A549 (cell line): ENCODE results near the gene TRIM38. TPM values are rescaled to one million over a fixed set of nuclear protein-coding genes. Genes with fewer than 3 reads are reported as not detected.

Experiments
- ATAC-seq, 2 experiments: fragments of 200-7000 bp in 1 of 2; fragments of >200 bp in 1 of 2; cut with Nextera tagmentation in 1 of 2; cut with Tn5 transposase in 1 of 2; 3 replicates each; pipeline versions ENCODE4 v1.8.0 to v1.9.1; 2018 to 2020; ENCODE audit warnings: mild to moderate bottlenecking in 1 of 2, moderate library complexity in 1 of 2
- CTCF ChIA-PET: fragments of 300-600 bp; sonication (Branson Sonifier 250); formaldehyde crosslinking; extraction: SDS; loops from one replicate; lab custom pipeline; 2021; ENCODE audit warnings: antibody characterized with exemption, inconsistent platforms; lab: Yijun Ruan, JAX
- POLR2A ChIA-PET: fragments of 350-600 bp; formaldehyde crosslinking; extraction: SDS; loops from one replicate; lab custom pipeline; 2021; ENCODE audit warnings: antibody characterized with exemption, inconsistent platforms; lab: Yijun Ruan, JAX
- DNase-seq, 2 experiments: peaks; one replicate each; pipeline versions ENCODE4 v3.0.0 to v3.0.0-alpha.2; 2011 to 2016; ENCODE audit warnings: low read depth in 1 of 2, low spot score in 1 of 2
- FAIRE-seq: peaks from 2 replicates; lab custom pipeline; 2011; peaks lifted over from hg19 to GRCh38; lab: Jason Lieb, UNC
- H3K27ac ChIP-seq, 2 experiments: fragments of >200 bp; sonication (Bioruptor Twin); formaldehyde crosslinking; 3 replicates each; pipeline ENCODE4 v1.5.1; 2016 to 2017
- H3K4me1 ChIP-seq: fragments of >200 bp; sonication (Bioruptor Twin); formaldehyde crosslinking; 3 replicates; pipeline ENCODE4 v1.6.1; 2016
- H3K4me2 ChIP-seq: fragments of >200 bp; sonication (Bioruptor Twin); formaldehyde crosslinking; 3 replicates; pipeline ENCODE4 v1.6.1; 2016
- H3K4me3 ChIP-seq: fragments of >200 bp; sonication (Bioruptor Twin); formaldehyde crosslinking; 3 replicates; pipeline ENCODE4 v1.5.1; 2016
- H3K9me3 ChIP-seq: fragments of >200 bp; sonication (Bioruptor Twin); formaldehyde crosslinking; 3 replicates; pipeline ENCODE4 v1.6.1; 2016
- ATOH8 ChIP-seq: fragments of 250-450 bp; sonication (Bioruptor Pico); IDR thresholded peaks from 2 replicates; pipeline ENCODE4 v1.5.0; 2020; ENCODE audit warnings: low read depth, mild to moderate bottlenecking, moderate library complexity
- BHLHE40 ChIP-seq: IDR thresholded peaks from 2 replicates; pipeline ENCODE4 v1.6.1; 2012; ENCODE audit warnings: low read depth, low read length, inconsistent platforms
- CBX2 ChIP-seq: fragments of 200-600 bp; sonication (generic); IDR thresholded peaks from 2 replicates; pipeline ENCODE4 v1.6.1; 2016; ENCODE audit warnings: low read depth, mild to moderate bottlenecking, borderline replicate concordance
- CHD2 ChIP-seq: fragments of 150-350 bp; IDR thresholded peaks from 2 replicates; pipeline ENCODE4 v1.6.1; 2014; ENCODE audit warnings: low read length; ENCODE audit not compliant: partially characterized antibody
- EHF ChIP-seq: fragments of 250-450 bp; sonication (Bioruptor Pico); IDR thresholded peaks from 2 replicates; pipeline ENCODE4 v1.5.0; 2020; ENCODE audit warnings: mild to moderate bottlenecking
- ELK1 ChIP-seq: fragments of 150-350 bp; IDR thresholded peaks from 2 replicates; pipeline ENCODE4 v1.6.1; 2014; ENCODE audit warnings: low read depth, mild to moderate bottlenecking, low read length
- EP300 ChIP-seq, 2 experiments: fragments of >200 bp; sonication (Bioruptor Twin); formaldehyde crosslinking; IDR thresholded peaks; 2 replicates in 1 of 2; 3 replicates in 1 of 2; pipeline ENCODE4 v1.6.1; 2016 to 2017
- ESRRA ChIP-seq: fragments of 150-350 bp; IDR thresholded peaks from 2 replicates; pipeline ENCODE4 v1.6.1; 2014; ENCODE audit warnings: mild to moderate bottlenecking, low read length, borderline replicate concordance
- FOSB ChIP-seq: fragments of 250-450 bp; sonication (Bioruptor Pico); IDR thresholded peaks from 2 replicates; pipeline ENCODE4 v1.5.0; 2020; ENCODE audit warnings: mild to moderate bottlenecking, moderate library complexity
- GATA3 ChIP-seq: IDR thresholded peaks from 2 replicates; pipeline ENCODE4 v1.6.1; 2012; ENCODE audit warnings: borderline replicate concordance
- HDAC2 ChIP-seq: fragments of 200-600 bp; sonication (generic); IDR thresholded peaks from 2 replicates; pipeline ENCODE4 v1.6.1; 2016
- HES2 ChIP-seq: fragments of >200 bp; sonication (Bioruptor Twin); formaldehyde crosslinking; IDR thresholded peaks from 2 replicates; pipeline ENCODE4 v1.6.1; 2016
- HOXB13 ChIP-seq: fragments of 250-450 bp; sonication (Bioruptor Pico); IDR thresholded peaks from 2 replicates; pipeline ENCODE4 v1.5.0; 2020; ENCODE audit warnings: low read depth, mild to moderate bottlenecking, moderate library complexity
- HOXB5 ChIP-seq: fragments of 250-450 bp; sonication (Bioruptor Pico); IDR thresholded peaks from 2 replicates; pipeline ENCODE4 v1.5.0; 2020; ENCODE audit warnings: mild to moderate bottlenecking, moderate library complexity
- KDM1A ChIP-seq: fragments of 200-600 bp; sonication (generic); IDR thresholded peaks from 2 replicates; pipeline ENCODE4 v1.6.1; 2016; ENCODE audit warnings: low read depth, mild to moderate bottlenecking
- NPAS2 ChIP-seq: fragments of 250-450 bp; sonication (Bioruptor Pico); IDR thresholded peaks from 2 replicates; pipeline ENCODE4 v1.8.0; 2022; ENCODE audit warnings: mild to moderate bottlenecking, moderate library complexity, borderline replicate concordance
- PBX3 ChIP-seq: IDR thresholded peaks from 2 replicates; pipeline ENCODE4 v1.6.1; 2012
- RARB ChIP-seq: fragments of 250-450 bp; sonication (Bioruptor Pico); IDR thresholded peaks from 2 replicates; pipeline ENCODE4 v1.8.0; 2021; ENCODE audit warnings: mild to moderate bottlenecking, moderate library complexity
- REST ChIP-seq: fragments of 200-600 bp; sonication (generic); IDR thresholded peaks from 2 replicates; pipeline ENCODE4 v1.6.1; 2016; ENCODE audit warnings: antibody characterized with exemption, mild to moderate bottlenecking, moderate library complexity
- RNF2 ChIP-seq: fragments of 200-600 bp; sonication (generic); IDR thresholded peaks from 2 replicates; pipeline ENCODE4 v1.6.1; 2016; ENCODE audit warnings: low read depth, mild to moderate bottlenecking, antibody characterized with exemption, moderate library complexity, borderline replicate concordance
- SREBF2 ChIP-seq: fragments of 450-650 bp; IDR thresholded peaks from 2 replicates; pipeline ENCODE4 v1.6.1; 2014; ENCODE audit warnings: mild to moderate bottlenecking, moderate library complexity
- TFCP2L1 ChIP-seq: fragments of 250-450 bp; sonication (Bioruptor Pico); IDR thresholded peaks from 2 replicates; pipeline ENCODE4 v1.5.0; 2021; ENCODE audit warnings: mild to moderate bottlenecking
- ZC3H11A ChIP-seq: fragments of 450-650 bp; IDR thresholded peaks from 2 replicates; pipeline ENCODE4 v1.6.1; 2014; ENCODE audit warnings: antibody characterized with exemption, mild to moderate bottlenecking
- ZNF302 ChIP-seq: fragments of 250-450 bp; sonication (Bioruptor Pico); IDR thresholded peaks from 2 replicates; pipeline ENCODE4 v1.9.0; 2021; ENCODE audit warnings: inconsistent platforms, mild to moderate bottlenecking, moderate library complexity
- WGBS: methylation state at CpG from one replicate; pipeline ENCODE4 v1.1.6; 2017; ENCODE audit errors: missing lambda C conversion rate; 5-methylcytosine and 5-hydroxymethylcytosine counted together
- polyA plus RNA-seq, 4 experiments: library from polyadenylated mRNA; depleted of rRNA in 3 of 4; stranded (reverse); fragments of >200 nt; fragmentation: RNase III in 1 of 4; extraction: RNeasy Plus Mini Kit Qiagen cat#74134 plus additional on column Dnase treatment in 1 of 4; gene quantifications; 2 replicates in 3 of 4; 3 replicates in 1 of 4; pipeline ENCODE4 v1.2.3, GENCODE V29; 2011 to 2017

Gene TRIM38
- polyA plus RNA-seq, 2 of the 4 experiments (the other 2 are of a cell fraction): 1.7 to 3.4 TPM

- POLR2A ChIA-PET: no interaction called here
- CTCF ChIA-PET: interaction anchor here (0.9 to 1.3 kb wide), 5 partner anchors 13 to 720 kb away, joined by 3 to 5 read pairs (median 3); no protein-coding TSS in a partner anchor
- Histone ChIP-seq H3K4me2 (no peak overlapping the region), H3K4me1 (0 out of 3 replicates have a peak, but pooled peaks cover 2% of the 10 kb centered on the region), H3K9me3 (no peaks in the 10 kb centered on the region), H3K27ac (no peak overlapping the region)
- WGBS: 21% methylated on average over 1 of the region's 1 CpG
- TF ChIP-seq GATA3 (no peak), RARB (CRISPR knock-in tag) (no peak), RNF2 (no peak), ZNF302 (CRISPR knock-in tag) (no peak), HES2 (no peak), CHD2 (no peak), ELK1 (no peak), SREBF2 (no peak), NPAS2 (CRISPR knock-in tag) (no peak), REST (no peak), HOXB13 (CRISPR knock-in tag) (no peak), ZC3H11A (no peak), ATOH8 (no peak), HDAC2 (no peak), FOSB (CRISPR knock-in tag) (no peak), CBX2 (no peak)
- TF ChIP-seq, all 56 proteins: peak for 0
- DNase-seq (no peak), ATAC-seq (no peak), FAIRE-seq (no peak)
- H3K4me3 ChIP-seq: no peak overlapping the region
Observed at GRCh38 chr6:25943887-25944286, 18.7 kb upstream of the TRIM38 start.

- no peak overlapping the region for H3K4me3 ChIP-seq
- DNase-seq (no peak), FAIRE-seq (no peak), ATAC-seq (no peak)
- 54% methylated on average over 8 of the region's 8 CpGs for WGBS
- POLR2A ChIA-PET: no interaction called here
- H3K9me3 ChIP-seq: no peaks in the 10 kb centered on the region
- no peak overlapping the region for H3K27ac ChIP-seq
- H3K4me2 ChIP-seq: no peak overlapping the region
- CTCF ChIA-PET: interaction anchor here (0.9 to 1.3 kb wide), 2 partner anchors 157 to 721 kb away, joined by 3 to 5 read pairs; no protein-coding TSS in a partner anchor
- H3K4me1 ChIP-seq: 0 out of 3 replicates have a peak, but pooled peaks cover 1% of the 10 kb centered on the region
- TF ChIP-seq REST (no peak), KDM1A (no peak), EHF (no peak), ELK1 (no peak), EP300 (IDR thresholded peaks at IDR 0.05) (no peak), TFCP2L1 (CRISPR knock-in tag) (no peak), PBX3 (no peak), BHLHE40 (no peak), ESRRA (no peak), HOXB5 (CRISPR knock-in tag) (no peak)
Observed at GRCh38 chr6:25944688-25945574, 17.7 kb upstream of the TRIM38 start.
